GM18499 (cell line): ENCODE data around the gene IQCB1.
"Not testable (repeated sequence)": the region's sequence is repeated elsewhere in the genome, so short reads cannot be mapped to it uniquely, and the experiment has no call there.

Experiments
- ATAC-seq: cut with Tn5 transposase; IDR thresholded peaks from one replicate; pipeline ENCODE4 v1.9.1; 2021; ENCODE audit warnings: moderate number of reproducible peaks; ENCODE audit not compliant: insufficient read depth, unreplicated experiment

IQCB1 gene

GRCh38 chr3:121834671-121835464 lies at the start of gene IQCB1, which contains the start of gene EAF2:
Gene IQCB1, minus strand, starts transcription at chr3:121835060. Its CDS starts 6,100 bp downstream, at chr3:121828960.
Gene EAF2, plus strand, starts transcription at chr3:121835209. Its CDS starts 77 bp downstream, at chr3:121835286.
- ATAC-seq, result peak; percentile 92

- ATAC-seq, result no peak
Observed at GRCh38 chr3:121883507-121883906, 48.6 kb upstream of the IQCB1 start.

- ATAC-seq, result no peak
Observed at GRCh38 chr3:121878411-121878810, 43.6 kb upstream of the IQCB1 start.

- ATAC-seq, result no peak
Observed at GRCh38 chr3:121871430-121871829, 36.6 kb upstream of the IQCB1 start.

- no peak for ATAC-seq
Observed at GRCh38 chr3:121870717-121871116, 35.9 kb upstream of the IQCB1 start.

GRCh38 chr3:121869736-121870135 lies 34.9 kb upstream of the IQCB1 start:
- ATAC-seq, result no peak

GRCh38 chr3:121863801-121864200 lies 28.9 kb upstream of the IQCB1 start:
- ATAC-seq, result no peak

- ATAC-seq, result not testable (repeated sequence)
Observed at GRCh38 chr3:121863247-121863646, 28.4 kb upstream of the IQCB1 start.

- not testable (repeated sequence) for ATAC-seq
Observed at GRCh38 chr3:121857778-121858177, 22.9 kb upstream of the IQCB1 start.

- ATAC-seq, result no peak
Observed at GRCh38 chr3:121855555-121855954, 20.7 kb upstream of the IQCB1 start.

- no peak for ATAC-seq
Observed at GRCh38 chr3:121852256-121852655, 17.4 kb upstream of the IQCB1 start.

GRCh38 chr3:121844892-121845291 lies 10.0 kb upstream of the IQCB1 start:
- ATAC-seq, result no peak

GRCh38 chr3:121839962-121840361 lies 5.1 kb upstream of the IQCB1 start:
- no peak for ATAC-seq

- no peak for ATAC-seq
Observed at GRCh38 chr3:121836481-121836880, 1.6 kb upstream of the IQCB1 start.

GRCh38 chr3:121836064-121836463 lies 1.2 kb upstream of the IQCB1 start:
- no peak for ATAC-seq

- ATAC-seq, result peak; percentile 15
Observed at GRCh38 chr3:121835465-121835801, 573 bp upstream of the IQCB1 start.

GRCh38 chr3:121834157-121834670 lies 646 bp downstream of the IQCB1 start:
- no peak for ATAC-seq

- no peak for ATAC-seq
Observed at GRCh38 chr3:121822973-121823372, 11.9 kb downstream of the IQCB1 start.

- no peak for ATAC-seq
Observed at GRCh38 chr3:121821421-121822199, 13.2 kb downstream of the IQCB1 start.

GRCh38 chr3:121819236-121819635 lies 15.6 kb downstream of the IQCB1 start:
- ATAC-seq, result no peak

- ATAC-seq, result no peak
Observed at GRCh38 chr3:121818578-121818977, 16.3 kb downstream of the IQCB1 start.
